DND-41 (cell line): Measurements from ENCODE around the gene KIAA1671.

Source experiments
- EZH2 ChIP-seq: IDR thresholded peaks from 3 replicates; pipeline ENCODE4 v1.6.1; 2012; ENCODE audit warnings: borderline replicate concordance, low read depth, mild to moderate bottlenecking, moderate library complexity, low read length, inconsistent platforms; ENCODE audit not compliant: severe bottlenecking
- TF ChIP-seq, protein P1 (sequence below): IDR thresholded peaks from 2 replicates; pipeline ENCODE4 v1.5.1; 2012; ENCODE audit warnings: borderline replicate concordance, low read length, moderate library complexity, mild to moderate bottlenecking; ENCODE audit not compliant: poor library complexity, severe bottlenecking; ENCODE audit errors: extremely low read depth

GRCh38 chr22:24985826-24986214, 33.3 kb downstream of the KIAA1671 start:
- TF ChIP-seq, protein P1, sequence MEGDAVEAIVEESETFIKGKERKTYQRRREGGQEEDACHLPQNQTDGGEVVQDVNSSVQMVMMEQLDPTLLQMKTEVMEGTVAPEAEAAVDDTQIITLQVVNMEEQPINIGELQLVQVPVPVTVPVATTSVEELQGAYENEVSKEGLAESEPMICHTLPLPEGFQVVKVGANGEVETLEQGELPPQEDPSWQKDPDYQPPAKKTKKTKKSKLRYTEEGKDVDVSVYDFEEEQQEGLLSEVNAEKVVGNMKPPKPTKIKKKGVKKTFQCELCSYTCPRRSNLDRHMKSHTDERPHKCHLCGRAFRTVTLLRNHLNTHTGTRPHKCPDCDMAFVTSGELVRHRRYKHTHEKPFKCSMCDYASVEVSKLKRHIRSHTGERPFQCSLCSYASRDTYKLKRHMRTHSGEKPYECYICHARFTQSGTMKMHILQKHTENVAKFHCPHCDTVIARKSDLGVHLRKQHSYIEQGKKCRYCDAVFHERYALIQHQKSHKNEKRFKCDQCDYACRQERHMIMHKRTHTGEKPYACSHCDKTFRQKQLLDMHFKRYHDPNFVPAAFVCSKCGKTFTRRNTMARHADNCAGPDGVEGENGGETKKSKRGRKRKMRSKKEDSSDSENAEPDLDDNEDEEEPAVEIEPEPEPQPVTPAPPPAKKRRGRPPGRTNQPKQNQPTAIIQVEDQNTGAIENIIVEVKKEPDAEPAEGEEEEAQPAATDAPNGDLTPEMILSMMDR: no peak
- TF ChIP-seq EZH2: no peak
